ENCODE results near the gene BCAS3.
"Not testable (repeated sequence)": the region's sequence is repeated elsewhere in the genome, so short reads cannot be mapped to it uniquely, and the experiment has no call there.

BCAS3 gene

DNA sequence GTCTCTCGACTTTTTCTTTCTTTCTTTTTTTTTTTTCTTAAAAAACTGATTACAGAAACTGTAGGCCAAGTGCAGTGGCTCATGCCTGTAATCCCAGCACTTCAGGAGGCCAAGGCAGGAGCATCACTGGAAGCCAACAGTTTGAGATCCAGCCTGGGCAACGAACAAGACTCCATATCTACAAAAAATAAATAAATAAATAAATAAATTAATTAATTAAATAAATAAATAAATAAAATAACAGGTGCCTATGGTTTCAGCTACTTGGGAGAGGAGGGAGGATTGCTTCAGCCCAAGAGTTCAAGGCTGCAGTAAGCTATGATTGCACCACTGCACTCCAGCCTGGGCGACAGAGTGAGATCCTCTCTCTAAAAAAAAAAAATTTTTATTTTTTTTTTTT lies 679.4 kb downstream of the BCAS3 start:
- not testable (repeated sequence) for DNase-seq

DNA sequence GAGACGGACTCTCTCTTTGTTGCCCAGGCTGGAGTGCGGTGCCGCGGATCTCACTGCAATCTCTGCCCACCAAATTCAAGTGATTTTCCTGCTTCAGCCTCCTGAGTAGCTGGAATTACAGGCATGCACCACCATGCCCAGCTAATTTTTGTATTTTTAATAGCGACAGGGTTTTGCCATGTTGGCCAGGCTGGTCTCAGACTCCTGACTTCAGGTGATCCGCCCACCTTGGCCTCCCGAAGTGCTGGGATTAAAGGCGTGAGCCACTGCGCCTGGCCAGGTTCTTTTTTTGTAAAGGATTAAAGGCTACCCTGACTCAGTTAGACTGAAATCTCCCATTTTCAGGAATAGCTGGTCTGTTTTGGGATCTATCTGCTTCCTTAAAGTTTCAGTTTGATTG lies 681.9 kb downstream of the BCAS3 start:
- not testable (repeated sequence) for DNase-seq

DNA sequence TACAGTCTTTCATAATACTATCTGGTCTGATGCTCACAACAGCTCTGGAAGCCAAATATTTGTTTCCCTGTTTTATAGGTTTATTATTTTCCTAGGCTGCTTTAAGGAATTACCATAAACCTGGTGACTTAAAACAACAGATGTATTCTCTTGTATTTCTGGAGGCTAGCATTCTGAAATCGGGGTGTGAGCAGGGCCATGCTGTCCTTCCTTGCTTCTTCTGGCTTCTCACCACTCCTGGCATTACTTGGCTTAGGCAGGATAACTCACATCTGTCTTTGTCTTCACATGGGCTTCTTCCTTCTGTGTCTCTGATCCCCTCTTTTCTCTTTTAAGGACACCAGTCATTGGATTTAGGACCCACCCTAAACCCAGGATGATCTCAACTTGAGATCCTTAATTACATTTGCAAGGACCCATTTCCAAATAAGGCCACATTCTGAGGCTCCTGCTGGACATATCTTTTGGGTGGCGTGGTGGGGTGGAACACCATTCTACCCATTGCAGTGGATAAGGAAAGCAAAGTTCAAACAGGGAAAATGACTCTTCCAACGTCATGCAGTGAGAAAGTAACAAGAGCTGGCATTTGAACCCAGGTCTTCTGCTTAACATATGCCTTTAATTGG lies 682.8 kb downstream of the BCAS3 start:
- DNase-seq = no peak

DNA sequence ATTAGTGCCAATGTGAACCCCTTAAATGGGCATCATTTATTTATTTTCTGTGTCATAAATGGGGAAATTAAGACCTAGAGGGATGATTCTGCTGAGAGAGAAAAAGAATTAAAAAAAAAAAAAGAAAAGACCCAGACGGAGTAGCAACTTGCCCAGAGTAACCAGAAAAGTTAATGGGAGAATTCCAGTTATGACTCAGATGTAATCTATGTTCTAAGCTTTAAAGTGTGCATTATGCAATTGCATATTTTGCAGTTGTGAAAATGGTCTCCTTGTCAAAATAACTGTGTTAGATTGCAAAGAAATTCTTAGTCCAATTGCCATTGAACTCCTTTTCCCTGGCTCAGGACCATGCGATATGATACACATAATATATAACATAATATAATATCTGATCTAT lies 683.4 kb downstream of the BCAS3 start:
- no peak for DNase-seq

DNA sequence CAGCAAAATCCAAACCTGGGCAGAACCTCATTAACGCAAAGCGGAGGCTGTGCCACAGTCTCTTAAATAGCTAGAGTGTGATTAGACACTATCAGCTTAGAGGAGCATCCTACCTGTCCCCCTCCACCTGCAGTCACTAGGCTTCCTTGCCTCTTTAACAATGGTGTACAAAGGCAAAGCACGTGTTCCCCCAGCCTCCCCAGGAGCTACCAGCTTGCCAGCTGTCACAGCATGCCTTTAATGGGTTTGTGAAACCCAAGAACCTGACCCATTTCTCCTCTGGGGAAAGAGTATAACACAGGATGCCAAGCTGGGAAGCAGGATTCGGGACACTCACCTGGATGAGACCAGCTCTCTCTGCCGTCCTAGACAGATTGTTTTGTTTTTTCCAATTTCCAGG lies 684.7 kb downstream of the BCAS3 start:
- DNase-seq = no peak

DNA sequence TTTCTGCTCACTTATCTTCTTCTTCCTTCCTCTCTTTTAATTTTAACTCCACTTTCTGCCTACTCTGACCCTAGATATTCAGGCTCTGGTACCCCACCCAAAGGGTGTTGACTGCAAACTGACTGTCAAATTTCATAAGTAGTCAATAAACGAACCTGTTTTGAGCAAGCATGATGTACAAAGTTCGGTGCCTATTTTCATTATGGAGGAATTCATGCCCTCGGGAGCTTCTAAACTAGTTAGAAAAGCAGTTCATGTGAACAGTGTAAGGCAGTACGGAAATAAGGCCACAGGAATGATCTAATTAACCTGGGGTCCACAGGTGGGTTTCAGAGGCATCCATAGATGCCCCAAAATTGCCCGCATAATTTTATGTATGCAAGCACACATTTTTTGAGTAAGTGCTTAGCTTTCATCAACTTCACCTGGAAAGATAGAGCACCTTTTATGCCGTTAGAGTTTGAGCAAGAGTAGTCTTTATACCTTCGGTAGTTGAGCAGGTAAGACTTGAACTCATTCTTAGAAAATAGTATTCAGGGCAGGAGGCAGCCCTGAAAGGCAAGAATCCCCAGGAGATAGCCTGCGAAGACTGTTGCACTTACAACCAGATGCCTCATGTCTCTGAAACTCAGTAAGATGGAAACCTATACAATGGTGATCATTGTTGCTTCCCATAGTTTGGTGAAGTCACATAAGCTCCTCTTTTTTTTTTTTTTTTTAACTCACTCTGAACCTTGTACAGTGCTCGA lies 685.4 kb downstream of the BCAS3 start:
- DNase-seq = no peak

DNA sequence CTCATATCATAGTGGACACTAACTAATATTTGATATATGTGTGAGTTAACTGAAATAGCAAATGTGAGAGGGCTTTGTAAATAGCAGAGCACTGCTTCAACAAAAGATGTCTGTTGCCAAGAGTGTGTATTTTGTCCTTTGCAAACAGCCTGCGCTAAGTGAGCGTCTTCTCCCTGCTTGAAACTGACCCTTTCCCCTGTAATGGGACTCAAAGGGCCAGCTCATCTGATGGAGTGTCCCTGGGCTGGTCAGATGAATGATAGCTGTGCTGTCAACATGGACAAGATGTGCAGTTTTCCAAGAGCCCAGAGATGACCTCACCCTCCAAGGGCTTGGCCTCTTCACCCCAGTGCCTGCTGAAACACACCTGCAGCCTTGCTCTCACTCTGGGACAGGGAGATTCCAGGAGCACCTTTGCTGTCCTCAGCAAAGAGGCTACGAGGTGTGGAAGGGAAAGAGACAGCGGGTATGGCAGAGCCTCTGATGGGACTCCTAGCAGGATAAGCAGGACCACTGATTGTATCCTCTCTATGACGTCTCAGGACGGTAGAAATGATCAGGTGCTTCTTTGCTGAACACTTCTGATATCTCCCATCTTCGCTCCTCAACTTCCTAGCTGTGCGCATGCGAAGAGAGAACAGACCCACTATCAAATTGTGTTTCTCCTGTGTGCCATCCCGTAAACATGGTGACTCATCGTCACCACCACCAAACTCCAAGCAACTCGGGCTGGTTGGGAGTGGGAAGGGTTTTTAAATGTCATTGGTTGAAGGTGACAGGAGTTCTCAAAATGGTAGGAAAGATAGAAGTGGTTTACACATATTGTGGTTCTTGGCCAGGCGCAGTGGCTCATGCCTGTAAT lies 686.2 kb downstream of the BCAS3 start:
- no peak for DNase-seq

DNA sequence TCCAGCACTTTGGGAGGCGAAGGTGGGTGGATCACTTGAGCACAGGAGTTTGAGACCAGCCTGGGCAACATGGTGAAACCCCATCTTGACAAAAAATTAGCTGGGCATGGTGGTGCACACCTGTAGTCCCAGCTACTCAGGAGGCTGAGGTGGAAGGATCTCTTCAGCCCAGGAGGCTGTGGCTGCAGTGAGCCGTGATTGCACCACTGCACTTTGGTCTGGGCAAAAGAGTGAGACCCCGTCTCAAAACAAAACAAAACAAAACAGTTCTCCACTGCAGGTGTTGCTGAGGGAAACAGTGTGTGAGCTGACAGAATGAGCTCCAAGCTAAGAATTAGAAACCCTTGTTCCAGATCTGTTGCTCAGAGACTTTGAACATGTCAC lies 686.8 kb downstream of the BCAS3 start:
- DNase-seq = no peak

DNA sequence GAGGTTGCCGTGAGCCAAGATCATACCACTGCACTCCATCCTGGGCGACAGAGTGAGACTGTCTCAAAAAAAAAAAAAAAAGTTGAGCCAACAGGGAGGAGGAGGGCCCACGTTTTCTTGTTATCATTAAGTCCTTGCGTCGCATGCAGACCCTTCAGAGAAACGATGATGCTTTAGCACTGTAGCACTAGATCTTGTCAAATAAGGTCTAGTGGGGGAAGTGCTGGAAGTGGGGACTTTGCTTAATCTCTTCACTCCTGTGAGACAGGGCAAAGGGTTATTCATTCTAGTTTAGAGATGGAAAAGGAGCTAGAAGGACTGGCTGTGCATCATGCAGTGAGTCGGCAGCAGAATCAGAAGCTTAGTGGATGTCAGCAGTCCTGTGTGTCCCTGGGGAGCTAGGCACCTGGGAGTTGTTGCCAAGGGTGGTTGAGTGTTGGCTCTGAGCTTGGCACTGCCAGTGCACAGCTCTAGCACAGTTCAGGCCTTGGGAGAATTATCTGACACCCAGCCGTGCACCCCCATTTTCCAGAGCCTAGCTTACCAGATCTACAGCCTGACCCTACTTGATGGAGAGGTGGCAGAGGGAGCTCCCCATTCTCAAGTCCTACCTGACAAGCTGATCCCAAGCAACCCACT lies 688.5 kb downstream of the BCAS3 start:
- DNase-seq = no peak

DNA sequence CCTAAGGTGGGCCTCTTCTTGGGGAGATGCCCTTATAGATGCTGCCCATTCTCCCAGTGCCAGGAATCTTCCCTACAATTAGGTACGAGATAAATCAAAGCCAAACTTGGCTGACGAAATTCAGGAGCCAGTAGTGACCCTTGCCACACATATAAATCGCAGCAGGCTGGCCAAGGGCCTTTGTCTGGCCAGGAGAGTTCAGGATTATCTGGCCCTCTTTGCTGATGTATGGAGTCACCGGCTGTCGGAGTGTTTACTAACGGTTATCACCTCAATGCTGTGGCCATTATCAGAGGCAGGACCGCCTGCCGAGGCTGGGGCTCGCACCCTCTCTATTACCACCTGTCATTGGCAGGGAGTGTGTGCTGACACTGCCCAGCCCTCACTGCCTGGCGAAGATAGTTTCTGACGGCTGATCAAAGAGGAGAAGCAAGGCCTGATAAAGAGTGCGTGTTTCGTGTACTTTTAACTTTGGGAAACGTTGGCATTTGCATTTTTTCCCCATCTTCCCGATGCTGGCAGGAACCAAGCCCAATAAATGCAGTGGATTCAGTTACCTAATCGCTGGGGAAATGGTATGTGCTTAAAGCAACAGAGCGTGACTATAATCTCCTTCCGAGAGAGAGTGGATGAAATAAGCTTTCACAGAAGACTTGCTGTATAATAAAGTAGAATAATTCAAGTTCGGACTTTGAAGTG lies 689.2 kb downstream of the BCAS3 start:
- DNase-seq = no peak

DNA sequence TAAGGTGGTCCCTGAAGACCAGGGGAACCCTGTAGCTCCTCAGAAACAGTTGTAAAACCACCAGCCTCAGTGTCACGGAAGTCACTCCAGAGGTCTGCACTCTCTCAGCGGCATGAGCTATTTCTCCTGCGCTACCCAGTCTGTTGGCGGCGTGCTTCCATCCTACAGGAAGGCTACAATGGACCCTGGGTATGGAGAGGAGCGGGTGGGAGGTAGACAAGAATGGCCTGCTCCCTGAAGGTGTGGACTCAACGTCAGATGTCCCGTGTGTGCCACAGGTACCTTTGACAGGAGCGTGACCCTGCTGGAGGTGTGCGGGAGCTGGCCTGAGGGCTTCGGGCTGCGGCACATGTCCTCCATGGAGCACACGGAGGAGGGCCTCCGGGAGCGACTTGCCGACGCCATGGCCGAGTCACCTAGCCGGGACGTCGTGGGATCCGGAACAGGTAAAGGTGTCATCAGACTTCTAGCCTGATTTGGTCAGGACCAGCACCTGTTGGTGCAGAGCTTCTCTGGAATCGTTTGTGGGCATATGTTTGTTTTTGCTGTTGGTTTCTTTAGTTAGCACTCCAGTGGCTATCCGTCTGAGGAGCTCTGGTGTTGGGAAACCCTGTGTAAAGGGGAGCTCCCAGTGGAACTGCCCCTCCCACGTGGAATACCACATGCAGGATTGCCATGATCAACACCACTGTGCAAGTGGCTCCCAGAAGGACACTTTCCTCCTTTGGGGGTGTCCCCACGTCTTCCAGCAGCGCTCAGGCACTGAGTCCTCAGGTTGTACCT lies 690.6 kb downstream of the BCAS3 start:
- DNase-seq = no peak

DNA sequence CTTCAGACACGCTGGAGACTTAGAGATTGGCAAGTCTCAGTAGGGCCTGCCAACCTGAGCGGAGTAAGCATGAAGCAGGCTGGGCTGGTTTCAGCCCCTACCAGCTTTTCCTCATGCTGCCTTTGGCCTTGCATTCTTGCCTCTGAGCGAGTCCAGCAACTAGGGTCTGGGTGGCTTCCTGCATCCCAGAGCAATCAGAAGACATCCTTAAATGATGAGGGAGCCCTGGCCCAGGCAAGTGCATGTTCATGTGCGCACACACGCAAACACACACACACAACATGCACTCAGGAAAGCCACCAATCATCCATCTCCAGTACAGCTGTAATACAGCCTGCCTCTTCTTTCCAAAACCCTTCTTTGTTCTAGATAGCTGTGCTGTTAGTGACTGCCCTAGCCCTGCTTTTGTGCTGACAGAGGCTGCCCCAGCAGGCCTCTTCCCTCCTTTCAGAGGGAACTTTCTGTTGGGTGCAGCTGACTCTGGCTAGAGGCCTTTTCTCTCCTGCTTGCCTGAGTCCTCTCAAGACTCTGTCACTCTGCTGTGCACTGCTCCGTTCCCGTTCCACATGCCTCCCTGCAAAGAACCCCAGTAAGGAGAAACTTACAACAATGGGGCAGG lies 691.3 kb downstream of the BCAS3 start:
- no peak for DNase-seq

DNA sequence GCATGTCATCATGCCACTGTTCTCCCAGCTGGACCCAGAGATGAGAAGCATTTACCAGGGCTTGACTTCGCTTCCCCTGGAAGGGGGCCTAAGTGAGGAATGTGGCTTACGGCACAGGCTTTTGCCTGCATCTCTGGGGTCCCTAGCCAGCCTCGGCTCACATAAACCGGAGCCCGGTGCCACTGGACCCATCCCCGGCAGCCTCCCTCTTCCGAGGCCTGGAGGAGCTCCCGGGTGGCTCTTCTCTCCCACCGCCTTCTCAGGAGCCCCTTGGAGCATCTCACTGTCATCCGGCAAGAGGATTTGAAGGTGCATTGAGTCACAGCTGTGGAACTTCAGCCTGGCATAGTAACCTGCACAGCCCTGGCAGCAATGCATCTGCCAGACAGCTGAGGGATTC lies 692.1 kb downstream of the BCAS3 start:
- no peak for DNase-seq

DNA sequence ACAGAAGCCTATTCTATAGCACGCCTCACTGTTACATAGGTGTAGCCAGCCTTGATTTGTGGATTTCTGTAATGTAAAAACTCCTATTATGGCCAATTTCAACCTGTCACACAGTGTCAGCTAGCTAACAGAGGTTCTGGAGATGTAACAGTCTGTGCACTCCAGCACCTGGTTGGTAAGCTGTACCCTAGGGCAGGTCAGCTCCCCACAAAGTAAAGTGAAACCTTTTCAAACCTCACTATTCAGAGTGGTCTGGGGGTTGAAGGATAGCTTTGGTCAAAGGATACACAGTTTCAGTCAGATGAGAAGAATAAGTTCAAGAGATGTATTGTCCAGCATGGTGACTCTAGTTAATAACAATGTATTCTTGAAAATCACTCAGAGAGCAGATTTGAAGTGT lies 693.5 kb downstream of the BCAS3 start:
- DNase-seq = no peak

DNA sequence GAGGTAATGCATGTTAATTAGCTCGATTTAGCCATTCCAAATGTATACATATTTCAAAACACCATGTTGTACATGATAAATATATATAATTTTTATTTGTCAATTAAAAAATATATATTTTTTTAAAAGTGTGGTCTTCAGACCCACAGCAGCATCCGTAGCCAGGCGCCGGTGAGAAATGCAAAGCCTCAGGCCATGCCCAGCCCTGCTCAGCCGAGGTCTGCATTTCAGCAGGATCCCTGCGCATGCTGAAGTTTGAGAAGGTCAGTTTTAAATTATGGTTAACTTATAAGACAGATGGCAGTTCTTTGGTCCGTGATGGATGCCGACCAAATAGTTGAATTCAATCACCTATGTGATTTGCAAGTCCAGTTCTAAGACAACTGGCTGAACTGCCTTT lies 694.0 kb downstream of the BCAS3 start:
- DNase-seq = no peak

DNA sequence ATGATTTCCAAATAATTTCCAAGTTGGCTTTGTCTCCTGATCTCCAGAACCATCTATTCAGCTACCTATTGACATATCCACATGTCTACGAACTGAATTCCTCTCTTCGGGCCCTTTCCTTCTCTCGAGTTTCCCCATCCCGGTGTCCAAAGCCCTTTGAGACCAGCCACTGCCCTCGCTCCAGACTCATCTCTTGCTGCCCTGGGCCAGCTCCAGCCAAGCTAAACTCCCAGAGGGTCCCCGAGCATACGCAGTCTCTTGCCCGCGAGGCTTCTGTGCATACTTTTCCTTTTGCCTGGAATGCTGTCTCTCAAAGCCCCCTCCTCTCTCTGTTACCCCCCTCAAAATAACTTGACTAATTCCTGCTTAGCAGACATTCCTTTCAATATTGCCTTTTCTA lies 694.8 kb downstream of the BCAS3 start:
- DNase-seq = no peak

DNA sequence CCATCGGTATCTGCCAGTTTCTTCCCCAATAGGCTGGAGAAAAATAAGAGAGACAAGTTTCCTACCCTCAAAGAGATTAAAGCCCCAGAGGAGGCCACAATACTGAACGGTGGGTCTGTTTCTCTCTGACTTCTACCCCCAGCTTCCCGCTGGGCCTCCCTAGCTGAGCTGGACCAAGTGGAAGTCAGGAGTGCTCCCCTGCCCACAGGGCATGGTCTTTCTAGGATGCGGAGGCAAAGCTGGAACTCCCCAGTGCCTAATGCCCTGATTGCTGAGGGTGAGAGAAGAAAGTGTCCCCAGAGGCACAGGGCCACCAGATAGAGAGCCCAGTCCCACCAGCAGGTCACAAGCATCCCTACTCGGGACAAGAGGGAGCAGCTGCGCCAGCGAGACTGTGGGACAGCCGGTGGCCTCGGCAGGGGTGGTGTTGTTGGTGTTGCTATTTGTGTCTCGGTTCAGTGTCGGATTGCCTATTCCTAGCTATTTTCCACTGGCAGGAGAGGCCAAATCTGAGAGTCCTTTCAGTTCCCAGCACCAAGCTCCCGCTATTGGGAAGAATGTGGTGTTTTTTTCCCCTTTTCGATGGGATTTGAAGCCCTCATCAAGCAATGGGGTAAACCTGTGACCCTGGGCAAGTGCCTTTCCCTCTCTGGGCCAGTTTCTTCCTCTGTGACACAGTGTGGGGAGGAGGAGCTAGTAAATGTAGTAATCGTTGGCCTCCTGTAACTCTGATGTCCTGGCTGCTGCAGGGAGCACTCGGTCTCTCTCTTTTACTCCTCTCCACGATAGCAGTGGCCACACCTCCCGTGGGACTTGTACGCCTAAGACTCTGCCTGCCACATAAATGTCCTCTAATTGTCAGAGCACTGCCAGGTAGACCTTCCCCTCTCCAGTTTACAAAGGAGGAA lies 699.5 kb downstream of the BCAS3 start:
- no peak for DNase-seq

DNA sequence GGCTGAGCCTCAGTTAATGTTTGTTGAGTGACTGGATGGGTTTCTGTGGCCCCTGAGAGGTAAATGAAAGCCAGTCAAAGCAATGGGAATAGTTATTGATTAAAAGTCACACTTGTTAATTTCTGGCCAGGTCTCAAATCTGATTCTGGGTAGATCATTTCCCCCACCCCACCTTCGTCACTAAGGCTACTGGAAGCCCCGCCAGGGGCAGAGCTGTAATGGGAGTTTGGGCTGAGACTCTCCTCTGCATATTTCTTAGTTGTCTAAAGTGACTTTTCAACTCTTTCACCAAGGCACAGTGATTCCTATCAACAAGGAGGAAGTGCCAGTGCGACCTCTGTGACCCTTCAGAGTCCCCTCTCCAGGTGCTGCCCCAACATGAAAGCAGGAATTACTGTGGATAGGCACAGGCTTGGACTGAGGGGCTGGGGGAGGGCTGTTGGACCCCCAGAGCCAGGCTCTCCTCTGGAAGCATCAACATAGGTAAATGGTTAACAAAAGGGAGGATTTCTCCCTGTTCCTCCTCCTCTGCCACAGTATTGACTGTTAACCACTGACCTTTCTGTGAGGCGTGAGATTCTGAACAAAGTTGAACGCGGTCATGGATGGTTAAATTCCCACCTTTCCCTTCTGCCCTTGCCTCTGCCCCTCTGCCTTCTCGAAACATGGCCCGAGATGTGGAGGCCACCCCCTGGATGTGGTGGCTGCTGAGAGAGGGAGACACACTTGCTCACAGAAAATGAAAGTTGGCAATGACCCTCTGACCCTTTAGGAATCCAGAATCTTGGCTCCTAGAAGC lies 701.2 kb downstream of the BCAS3 start:
- DNase-seq = no peak

DNA sequence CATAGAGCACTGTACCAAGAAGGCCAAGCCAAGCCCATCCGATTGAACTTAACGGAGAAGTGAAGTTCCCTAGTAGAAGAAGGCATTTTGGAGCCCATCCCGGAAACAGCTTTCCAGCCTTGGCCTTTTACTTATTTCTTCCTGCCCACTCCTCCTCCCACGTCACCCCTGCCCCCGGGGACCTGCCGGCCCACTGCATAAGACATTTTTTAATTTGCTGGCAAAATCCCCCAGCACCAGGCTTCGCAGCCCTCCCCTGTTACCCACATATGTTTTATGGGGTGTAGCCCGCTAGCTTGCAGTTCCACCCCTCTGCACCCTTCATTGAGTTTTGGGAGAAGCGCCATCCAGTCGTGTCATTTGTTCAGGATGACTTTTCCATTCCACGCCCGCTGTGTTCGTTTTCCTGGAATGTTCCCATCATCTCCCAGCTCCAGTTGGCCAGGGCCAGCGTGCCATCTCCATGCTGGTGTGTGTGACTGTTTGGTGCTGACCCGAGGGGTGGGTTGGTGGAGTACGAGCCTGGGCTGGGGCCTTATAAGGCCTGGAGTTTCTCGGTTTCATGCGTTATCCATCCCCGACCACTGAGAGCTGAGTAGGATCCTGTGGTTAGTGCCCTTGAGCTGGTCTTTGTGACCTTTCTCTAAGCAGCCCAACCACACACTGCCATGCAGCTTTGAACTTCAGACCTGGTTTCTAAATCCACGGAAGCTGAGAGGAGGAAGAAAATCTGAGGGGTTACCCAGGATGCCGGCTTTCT lies 702.0 kb downstream of the BCAS3 start:
- DNase-seq = no peak

Data from activated CD4-positive, alpha-beta T cell treated with anti-CD3 and anti-CD28 coated beads for 1 hour (primary cell).